ENCODE measurements around the gene LMF2.

DNA sequence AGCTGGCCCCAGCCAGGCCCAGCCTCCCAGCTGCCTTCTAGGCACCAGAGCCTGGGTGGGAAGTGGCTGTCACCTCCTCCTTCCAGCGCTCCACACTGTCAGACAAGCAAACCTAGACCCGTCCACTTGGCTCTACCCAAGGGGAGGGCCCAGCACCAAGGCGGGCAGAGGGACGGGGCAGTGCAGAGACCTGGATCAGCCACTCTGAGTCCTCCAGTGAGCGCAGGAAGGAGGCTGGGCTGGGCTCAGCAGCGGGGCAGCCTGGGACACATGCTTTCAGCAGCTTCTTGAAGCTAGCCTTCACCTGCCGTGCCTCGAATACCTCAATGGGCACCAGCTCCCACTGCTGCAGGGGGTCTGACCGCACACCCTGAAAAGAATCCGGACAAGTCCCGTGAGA, 51.5 kb downstream of the LMF2 start:
- TF ChIP-seq, protein P1, sequence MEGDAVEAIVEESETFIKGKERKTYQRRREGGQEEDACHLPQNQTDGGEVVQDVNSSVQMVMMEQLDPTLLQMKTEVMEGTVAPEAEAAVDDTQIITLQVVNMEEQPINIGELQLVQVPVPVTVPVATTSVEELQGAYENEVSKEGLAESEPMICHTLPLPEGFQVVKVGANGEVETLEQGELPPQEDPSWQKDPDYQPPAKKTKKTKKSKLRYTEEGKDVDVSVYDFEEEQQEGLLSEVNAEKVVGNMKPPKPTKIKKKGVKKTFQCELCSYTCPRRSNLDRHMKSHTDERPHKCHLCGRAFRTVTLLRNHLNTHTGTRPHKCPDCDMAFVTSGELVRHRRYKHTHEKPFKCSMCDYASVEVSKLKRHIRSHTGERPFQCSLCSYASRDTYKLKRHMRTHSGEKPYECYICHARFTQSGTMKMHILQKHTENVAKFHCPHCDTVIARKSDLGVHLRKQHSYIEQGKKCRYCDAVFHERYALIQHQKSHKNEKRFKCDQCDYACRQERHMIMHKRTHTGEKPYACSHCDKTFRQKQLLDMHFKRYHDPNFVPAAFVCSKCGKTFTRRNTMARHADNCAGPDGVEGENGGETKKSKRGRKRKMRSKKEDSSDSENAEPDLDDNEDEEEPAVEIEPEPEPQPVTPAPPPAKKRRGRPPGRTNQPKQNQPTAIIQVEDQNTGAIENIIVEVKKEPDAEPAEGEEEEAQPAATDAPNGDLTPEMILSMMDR (IDR thresholded peaks at IDR 0.05), result no peak
- TF ChIP-seq POLR2A (IDR thresholded peaks at IDR 0.05), result no peak
- TF ChIP-seq POLR2AphosphoS5 (IDR thresholded peaks at IDR 0.05; ENCODE audit: insufficient read depth in 1 of 2, low read depth in 1 of 2), result no peak
